H1 (cell line): Measurements from ENCODE around the gene ANKS1A. TPM values are rescaled to one million over a fixed set of nuclear protein-coding genes. Genes with fewer than 3 reads are reported as not detected.

Experiments
- CTCF ChIA-PET: fragments of 300-600 bp; sonication (Branson Sonifier 250); formaldehyde crosslinking; loops from one replicate; lab custom pipeline; 2021; ENCODE audit not compliant: partially characterized antibody; lab: Charles Lee
- POLR2A ChIA-PET: fragments of 300-600 bp; sonication (Branson Sonifier 250); formaldehyde crosslinking; loops from one replicate; lab custom pipeline; 2021; ENCODE audit warnings: inconsistent platforms; ENCODE audit not compliant: partially characterized antibody; lab: Charles Lee
- DNase-seq, 2 experiments: peaks; one replicate each; pipeline versions ENCODE4 v3.0.0 to v3.0.0-alpha.2; 2010 to 2022; ENCODE audit warnings: low spot score in 2 of 2, low read depth in 1 of 2, mixed read lengths in 1 of 2
- FAIRE-seq: peaks from 2 replicates; lab custom pipeline; 2011; peaks lifted over from hg19 to GRCh38; lab: Jason Lieb, UNC
- H2AFZ ChIP-seq: 2 replicates; pipeline ENCODE4 v1.8.1; 2012; ENCODE audit warnings: low read length, inconsistent platforms
- H2AK5ac ChIP-seq: 2 replicates; pipeline ENCODE4 v1.6.1; 2013; ENCODE audit warnings: low read depth, low read length
- H2BK120ac ChIP-seq: replicated peaks from 2 replicates; pipeline ENCODE3; 2013; ENCODE audit warnings: low read depth, low read length, inconsistent platforms
- H2BK12ac ChIP-seq: 2 replicates; pipeline ENCODE4 v1.6.1; 2013; ENCODE audit warnings: low read depth, low read length
- H2BK15ac ChIP-seq: 2 replicates; pipeline ENCODE4 v1.6.1; 2013; ENCODE audit warnings: low read length
- H2BK20ac ChIP-seq: 2 replicates; pipeline ENCODE4 v1.6.1; 2013; ENCODE audit warnings: low read length
- H2BK5ac ChIP-seq: 2 replicates; pipeline ENCODE4 v1.6.1; 2013; ENCODE audit warnings: low read depth, low read length
- H3K14ac ChIP-seq: 2 replicates; pipeline ENCODE4 v1.6.1; 2013; ENCODE audit warnings: inconsistent platforms; ENCODE audit not compliant: insufficient read length
- H3K18ac ChIP-seq: 2 replicates; pipeline ENCODE4 v1.6.1; 2013; ENCODE audit warnings: low read length; ENCODE audit errors: extremely low read depth
- H3K23ac ChIP-seq: 2 replicates; pipeline ENCODE4 v1.6.1; 2013; ENCODE audit warnings: inconsistent platforms; ENCODE audit not compliant: insufficient read length
- H3K23me2 ChIP-seq: 2 replicates; pipeline ENCODE4 v1.6.1; 2013; ENCODE audit warnings: low read depth, low read length
- H3K27ac ChIP-seq: 2 replicates; pipeline ENCODE4 v1.6.1; 2011; ENCODE audit warnings: low read depth, low read length, inconsistent platforms
- H3K27me3 ChIP-seq, 4 experiments: replicated peaks in 1 of 4; 1 replicate in 1 of 4; 2 replicates in 3 of 4; pipeline versions ENCODE4 v1.6.1 to v1.8.1; 2011 to 2013; ENCODE audit warnings: low read length in 3 of 4, mild to moderate bottlenecking in 3 of 4, inconsistent platforms in 2 of 4, mixed read lengths in 2 of 4, moderate library complexity in 1 of 4; ENCODE audit not compliant: control insufficient read depth in 3 of 4, insufficient read depth in 3 of 4; ENCODE audit errors: extremely low read depth in 1 of 4
- H3K36me3 ChIP-seq, 4 experiments: 2 replicates each; pipeline versions ENCODE4 v1.6.1 to v1.8.1; 2011 to 2013; ENCODE audit warnings: mild to moderate bottlenecking in 4 of 4, low read length in 3 of 4, moderate library complexity in 2 of 4, control low read depth in 1 of 4, inconsistent platforms in 1 of 4; ENCODE audit not compliant: insufficient read depth in 4 of 4, control insufficient read depth in 2 of 4
- H3K4ac ChIP-seq: replicated peaks from 2 replicates; pipeline ENCODE3; 2013; ENCODE audit warnings: low read length, low read depth, mixed read lengths, inconsistent platforms; ENCODE audit not compliant: insufficient read length
- H3K4me1 ChIP-seq, 4 experiments: replicated peaks in 1 of 4; 1 replicate in 1 of 4; 2 replicates in 3 of 4; pipeline versions ENCODE4 v1.6.1 to v1.8.1; 2011 to 2013; ENCODE audit warnings: low read length in 3 of 4, inconsistent platforms in 2 of 4, mixed read lengths in 1 of 4; ENCODE audit not compliant: insufficient read depth in 4 of 4, control insufficient read depth in 3 of 4
- H3K4me2 ChIP-seq, 2 experiments: 2 replicates each; pipeline versions ENCODE4 v1.6.1 to v1.8.1; 2011 to 2013; ENCODE audit warnings: low read depth in 2 of 2, low read length in 2 of 2, control low read depth in 1 of 2, inconsistent platforms in 1 of 2, mild to moderate bottlenecking in 1 of 2; ENCODE audit not compliant: insufficient read depth in 1 of 2
- H3K4me3 ChIP-seq, 4 experiments: fragments of 200-600, 300-600 bp in 1 of 4; sonication (generic), shearing (Covaris generic), sonication (Bioruptor Twin) in 1 of 4; 2 replicates each; pipeline versions ENCODE4 v1.5.1 to v1.8.1; 2011 to 2016; ENCODE audit warnings: low read length in 4 of 4, low read depth in 3 of 4, control low read depth in 2 of 4, inconsistent platforms in 2 of 4, mild to moderate bottlenecking in 2 of 4, mixed read lengths in 1 of 4, moderate library complexity in 1 of 4; ENCODE audit not compliant: insufficient read depth in 2 of 4; ENCODE audit errors: extremely low read depth in 1 of 4
- H3K56ac ChIP-seq: replicated peaks from 2 replicates; pipeline ENCODE3; 2013; ENCODE audit warnings: low read depth, mild to moderate bottlenecking, mixed read lengths, low read length, inconsistent platforms; ENCODE audit not compliant: insufficient read length
- H3K79me1 ChIP-seq: 2 replicates; pipeline ENCODE4 v1.6.1; 2013; ENCODE audit warnings: low read depth, low read length, control low read depth
- H3K79me2 ChIP-seq, 2 experiments: 2 replicates each; pipeline versions ENCODE4 v1.6.1 to v1.8.1; 2012 to 2013; ENCODE audit warnings: low read length in 2 of 2, mild to moderate bottlenecking in 2 of 2, inconsistent platforms in 1 of 2; ENCODE audit not compliant: insufficient read depth in 2 of 2, control insufficient read depth in 1 of 2
- H3K9ac ChIP-seq, 4 experiments: replicated peaks in 1 of 4; 1 replicate in 1 of 4; 2 replicates in 3 of 4; pipeline versions ENCODE4 v1.6.1 to v1.8.1; 2011 to 2013; ENCODE audit warnings: low read depth in 3 of 4, low read length in 3 of 4, control low read depth in 2 of 4, mild to moderate bottlenecking in 2 of 4, moderate library complexity in 2 of 4, inconsistent platforms in 1 of 4; ENCODE audit errors: extremely low read depth in 1 of 4
- H3K9me3 ChIP-seq, 2 experiments: 2 replicates each; pipeline versions ENCODE4 v1.6.1 to v1.8.1; 2012 to 2013; ENCODE audit warnings: mild to moderate bottlenecking in 2 of 2, moderate library complexity in 2 of 2, control low read depth in 1 of 2, inconsistent platforms in 1 of 2, low read depth in 1 of 2, low read length in 1 of 2, mixed read lengths in 1 of 2; ENCODE audit not compliant: insufficient read depth in 2 of 2
- H4K20me1 ChIP-seq, 2 experiments: replicated peaks in 1 of 2; 2 replicates each; pipeline versions ENCODE3 to v1.8.1; 2011 to 2013; ENCODE audit warnings: inconsistent platforms in 2 of 2, low read length in 2 of 2, mild to moderate bottlenecking in 1 of 2; ENCODE audit not compliant: insufficient read depth in 2 of 2, control insufficient read depth in 1 of 2
- H4K5ac ChIP-seq: 2 replicates; pipeline ENCODE4 v1.6.1; 2013; ENCODE audit warnings: low read length, low read depth, mixed read lengths, inconsistent platforms; ENCODE audit not compliant: insufficient read length
- H4K8ac ChIP-seq: 2 replicates; pipeline ENCODE4 v1.8.0; 2013; ENCODE audit warnings: mild to moderate bottlenecking, moderate library complexity, low read length, inconsistent platforms; ENCODE audit not compliant: insufficient read depth; ENCODE audit errors: extremely low read depth
- H4K91ac ChIP-seq: replicated peaks from 2 replicates; pipeline ENCODE3; 2013; ENCODE audit warnings: low read length, mixed read lengths, inconsistent platforms; ENCODE audit not compliant: insufficient read length
- ATF3 ChIP-seq: IDR thresholded peaks from 2 replicates; pipeline ENCODE4 v1.6.1; 2011; ENCODE audit warnings: low read depth, mild to moderate bottlenecking, low read length; ENCODE audit not compliant: insufficient read depth
- CHD2 ChIP-seq: IDR thresholded peaks from 2 replicates; pipeline ENCODE4 v1.6.1; 2012; ENCODE audit warnings: low read length, improper control_type of control experiment
- CREB1 ChIP-seq: IDR thresholded peaks from 2 replicates; pipeline ENCODE4 v1.6.1; 2012; ENCODE audit warnings: inconsistent platforms
- E2F6 ChIP-seq: IDR thresholded peaks from 2 replicates; pipeline ENCODE4 v1.6.1; 2012; ENCODE audit warnings: inconsistent platforms
- GABPA ChIP-seq: IDR thresholded peaks from 2 replicates; pipeline ENCODE4 v1.6.1; 2011; ENCODE audit warnings: mild to moderate bottlenecking, low read length, moderate library complexity, borderline replicate concordance; ENCODE audit not compliant: insufficient read depth
- HDAC2 ChIP-seq, 2 experiments: fragments of 300-600 bp in 1 of 2; sonication (generic) in 1 of 2; IDR thresholded peaks; 2 replicates each; pipeline ENCODE4 v1.6.1; 2011 to 2012; ENCODE audit warnings: low read depth in 2 of 2, low read length in 2 of 2, mild to moderate bottlenecking in 2 of 2, moderate library complexity in 2 of 2, borderline replicate concordance in 1 of 2, inconsistent platforms in 1 of 2
- KDM1A ChIP-seq: fragments of 200-600, 300-600 bp; sonication (generic); IDR thresholded peaks from 2 replicates; pipeline ENCODE4 v1.7.1; 2016; ENCODE audit warnings: mild to moderate bottlenecking, low read length, borderline replicate concordance
- KDM4A ChIP-seq: IDR thresholded peaks from one replicate; pipeline ENCODE4 v1.7.1; 2012; ENCODE audit warnings: low read depth, mild to moderate bottlenecking, moderate library complexity, low read length, inconsistent platforms; ENCODE audit not compliant: severe bottlenecking
- POU5F1 ChIP-seq: IDR thresholded peaks from 2 replicates; pipeline ENCODE4 v1.6.1; 2011; ENCODE audit warnings: low read depth, mild to moderate bottlenecking, low read length, moderate library complexity
- SP4 ChIP-seq: IDR thresholded peaks from 2 replicates; pipeline ENCODE4 v1.6.1; 2012; ENCODE audit warnings: low read length, inconsistent platforms
- TAF7 ChIP-seq: optimal IDR thresholded peaks from 2 replicates; pipeline ENCODE3; 2011; ENCODE audit warnings: low read depth, mild to moderate bottlenecking, inconsistent platforms, low read length, moderate library complexity, borderline replicate concordance
- WGBS, 2 experiments: shearing (Covaris generic) in 1 of 2; methylation state at CpG; one replicate each; pipeline versions ENCODE4 v1.1.6 to v1.1.7; 2013 to 2015; ENCODE audit warnings: low lambda C conversion rate in 2 of 2, mixed read lengths in 2 of 2, inconsistent platforms in 1 of 2, low coverage in 1 of 2, missing lambda C conversion rate in 1 of 2; ENCODE audit not compliant: insufficient replicate concordance in 2 of 2, insufficient coverage in 1 of 2, insufficient read length in 1 of 2; ENCODE audit errors: extremely low coverage in 1 of 2, missing lambda C conversion rate in 1 of 2; 5-methylcytosine and 5-hydroxymethylcytosine counted together
- polyA plus RNA-seq, 7 experiments: library from polyadenylated mRNA; depleted of rRNA in 3 of 7; stranded (reverse) in 5 of 7; unstranded in 2 of 7; fragments of >200 nt in 5 of 7; fragments of 200-250 nt in 2 of 7; gene quantifications; 1 replicate in 5 of 7; 2 replicates in 1 of 7; 4 replicates in 1 of 7; pipeline versions ENCODE4 v1.2.1 to v1.2.3, GENCODE V29; 2011 to 2013; ENCODE audit warnings: missing spikeins in 2 of 7, mixed read lengths in 2 of 7
- total RNA-seq: library from RNA; stranded (reverse); fragmentation: NEBNext Ultra II Directional; extraction: Animal tissue kit (Norgen Biotek cat#: 25700); gene quantifications from 2 replicates; pipeline ENCODE4 v1.2.1, GENCODE V29; 2021

The ANKS1A gene
- total and polyA plus RNA-seq, 2 of the 8 experiments (the other 6 are each of a cell fraction or from before 2014, with no cell fraction given) = 9.8 to 30.9 TPM

- Histone ChIP-seq H4K91ac (no peak overlapping the region), H3K36me3 (peaks cover 4 to 19% (median 14%) of the 10 kb centered on the region in 4 experiments; a peak in 7 of 8 replicates), H2BK5ac (peak overlapping the region; percentile 7; the same call in 1 of the 2 replicates), H3K18ac (no peak overlapping the region), H3K4me3 (no peak overlapping the region), H3K14ac (no peak overlapping the region), H4K8ac (peak overlapping the region; percentile 36; the same call in 1 of the 2 replicates), H2BK12ac (peak overlapping the region; percentile 42; the same call in 1 of the 2 replicates), H4K20me1 (peaks cover 0 to 4% of the 10 kb centered on the region in 2 experiments), H2BK20ac (no peak overlapping the region), H3K4me1 (no peaks in the 10 kb centered on the region), H3K56ac (no peak overlapping the region), H3K79me1 (no peaks in the 10 kb centered on the region), H3K27ac (peak overlapping the region; percentile 53; the same call in 1 of the 2 replicates), H2AK5ac (no peak overlapping the region), H3K27me3 (no peaks in the 10 kb centered on the region), H4K5ac (no peak overlapping the region), H3K4ac (no peak overlapping the region), H3K23me2 (no peaks in the 10 kb centered on the region), H2BK120ac (no peak overlapping the region), H3K4me2 (no peak overlapping the region), H3K23ac (no peak overlapping the region), H2BK15ac (no peak overlapping the region), H3K9me3 (no peaks in the 10 kb centered on the region), H2AFZ (no peak overlapping the region), H3K9ac (no peak overlapping the region), H3K79me2 (no peaks in the 10 kb centered on the region)
- FAIRE-seq (no peak), DNase-seq (no peak)
- CTCF ChIA-PET = interaction anchor here (0.9 to 1.2 kb wide), 2 partner anchors 22 to 28 kb away, joined by 3 read pairs; no protein-coding TSS in a partner anchor
- WGBS, 2 experiments = 94% methylated on average over 15 of the region's 15 CpGs; no CpG with 5 or more reads in 1 of the 2 experiments
- POLR2A ChIA-PET = interaction anchor here (1.0 kb wide), 1 partner anchor 79 kb away, joined by 4 read pairs; no protein-coding TSS in a partner anchor
- TF ChIP-seq KDM4A (no peak), POU5F1 (no peak), TAF7 (no peak), HDAC2 (IDR thresholded peaks at IDR 0.05; ENCODE audit: borderline replicate concordance in 1 of 2, low read depth in 2 of 2, low read length in 2 of 2) (no peak), KDM1A (no peak), ATF3 (no peak), CHD2 (no peak), SP4 (no peak), GABPA (no peak), E2F6 (no peak), CREB1 (no peak)
These were observed 49.2 kb upstream of the ANKS1A start for GRCh38 chr6:34839666-34840352.
